SK-N-SH treated with all-trans-retinoic acid at 6 μM for 48 hours (cell line): ENCODE results near the gene SERTAD3.

Experiments used
- ATAC-seq: fragments of 200-7000 bp; cut with Tn5 transposase; 3 replicates; pipeline ENCODE4 v1.9.1; 2020; ENCODE audit warnings: mild to moderate bottlenecking, moderate library complexity
- ARNTL ChIP-seq: fragments of 450-650 bp; formaldehyde crosslinking; IDR thresholded peaks from 2 replicates; pipeline ENCODE4 v1.5.0; 2020; ENCODE audit warnings: low read depth, mild to moderate bottlenecking, moderate library complexity, borderline replicate concordance
- BACH2 ChIP-seq: fragments of 250-450 bp; sonication (Bioruptor Pico); IDR thresholded peaks from 2 replicates; pipeline ENCODE4 v1.9.0; 2021; ENCODE audit warnings: mild to moderate bottlenecking, borderline replicate concordance
- CSRNP3 ChIP-seq: fragments of 250-450 bp; sonication (Bioruptor Pico); IDR thresholded peaks from 2 replicates; pipeline ENCODE4 v1.5.1; 2021; ENCODE audit warnings: mild to moderate bottlenecking, moderate library complexity
- ISL1 ChIP-seq: fragments of 250-450 bp; sonication (Bioruptor Pico); IDR thresholded peaks from 2 replicates; pipeline ENCODE4 v2.1.2; 2022; ENCODE audit warnings: mild to moderate bottlenecking, moderate library complexity
- OSR1 ChIP-seq: fragments of 250-450 bp; sonication (Bioruptor Pico); IDR thresholded peaks from 2 replicates; pipeline ENCODE4 v1.8.0; 2022; ENCODE audit warnings: moderate library complexity, mild to moderate bottlenecking, inconsistent platforms
- PATZ1 ChIP-seq: fragments of 250-450 bp; sonication (Bioruptor Pico); IDR thresholded peaks from 2 replicates; pipeline ENCODE4 v1.8.0; 2020; ENCODE audit warnings: mild to moderate bottlenecking, moderate library complexity, borderline replicate concordance
- PPARA ChIP-seq: fragments of 250-450 bp; sonication (Bioruptor Pico); IDR thresholded peaks from 2 replicates; pipeline ENCODE4 v1.5.0; 2020; ENCODE audit warnings: mild to moderate bottlenecking, borderline replicate concordance
- RARB ChIP-seq: fragments of 250-450 bp; sonication (Bioruptor Pico); IDR thresholded peaks from 2 replicates; pipeline ENCODE4 v1.8.0; 2021; ENCODE audit warnings: mild to moderate bottlenecking, moderate library complexity
- SNAI2 ChIP-seq: fragments of 250-450 bp; sonication (Bioruptor Pico); IDR thresholded peaks from 2 replicates; pipeline ENCODE4 v1.5.0; 2020; ENCODE audit warnings: mild to moderate bottlenecking, moderate library complexity
- TOX ChIP-seq: fragments of 250-450 bp; sonication (Bioruptor Pico); IDR thresholded peaks from 2 replicates; pipeline ENCODE4 v1.8.0; 2021; ENCODE audit warnings: mild to moderate bottlenecking, moderate library complexity, borderline replicate concordance
- ZC3H10 ChIP-seq: fragments of 250-450 bp; sonication (Bioruptor Pico); IDR thresholded peaks from 2 replicates; pipeline ENCODE4 v1.5.1; 2021; ENCODE audit warnings: mild to moderate bottlenecking, moderate library complexity
- ZFP3 ChIP-seq: fragments of 250-450 bp; sonication (Bioruptor Pico); IDR thresholded peaks from 2 replicates; pipeline ENCODE4 v1.5.0; 2020; ENCODE audit warnings: mild to moderate bottlenecking, moderate library complexity
- ZFP30 ChIP-seq: fragments of 450-650 bp; formaldehyde crosslinking; IDR thresholded peaks from 2 replicates; pipeline ENCODE4 v1.5.0; 2022; ENCODE audit warnings: mild to moderate bottlenecking, moderate library complexity
- ZNF565 ChIP-seq: fragments of 450-650 bp; formaldehyde crosslinking; conservative IDR thresholded peaks from 2 replicates; pipeline ENCODE4 v1.5.0; 2020; ENCODE audit warnings: low read depth, mild to moderate bottlenecking, moderate library complexity
- ZNF70 ChIP-seq: fragments of 450-650 bp; formaldehyde crosslinking; IDR thresholded peaks from 2 replicates; pipeline ENCODE4 v1.5.0; 2020; ENCODE audit warnings: mild to moderate bottlenecking, moderate library complexity
- ZNF8 ChIP-seq: fragments of 450-650 bp; formaldehyde crosslinking; IDR thresholded peaks from 2 replicates; pipeline ENCODE4 v1.5.0; 2020; ENCODE audit warnings: mild to moderate bottlenecking, moderate library complexity
- TF ChIP-seq, protein P1 (sequence below): fragments of 250-450 bp; sonication (Bioruptor Pico); IDR thresholded peaks from 2 replicates; pipeline ENCODE4 v1.5.1; 2020; ENCODE audit warnings: low read depth, mild to moderate bottlenecking, moderate library complexity
- TF ChIP-seq, protein P2 (sequence below): fragments of 250-450 bp; sonication (Bioruptor Pico); IDR thresholded peaks from 2 replicates; pipeline ENCODE4 v1.5.0; 2020; ENCODE audit warnings: mild to moderate bottlenecking, moderate library complexity
- TF ChIP-seq, protein P3 (sequence below): fragments of 250-450 bp; sonication (Bioruptor Pico); IDR thresholded peaks from 2 replicates; pipeline ENCODE4 v1.8.0; 2021; ENCODE audit warnings: low read depth, mild to moderate bottlenecking, moderate library complexity, borderline replicate concordance

The SERTAD3 gene

GRCh38 chr19:40418040-40418439 is 26.1 kb downstream of the SERTAD3 start (continued):
- TF ChIP-seq ISL1 (CRISPR knock-in tag) = no peak
- TF ChIP-seq CSRNP3 (CRISPR knock-in tag) = no peak

DNA sequence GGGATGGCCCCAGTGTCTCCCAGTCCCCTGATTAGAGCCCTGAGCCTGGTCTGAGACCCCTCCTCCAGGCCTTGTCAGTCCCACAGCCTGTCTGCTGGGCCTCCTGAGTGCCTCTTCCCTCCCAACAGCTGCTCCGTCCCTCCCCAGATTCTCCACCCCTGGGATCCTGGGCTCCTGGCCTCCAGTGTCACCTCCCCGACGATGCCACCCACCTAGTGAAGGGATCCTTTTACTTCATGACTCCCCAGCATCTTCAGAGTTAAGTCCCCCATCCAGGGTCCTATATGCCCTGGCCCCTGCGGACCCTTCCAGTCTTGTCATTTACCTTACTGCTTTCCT is 26.5 kb downstream of the SERTAD3 start:
- TF ChIP-seq ZC3H10 (CRISPR knock-in tag) (no peak), PATZ1 (CRISPR knock-in tag) (no peak), OSR1 (CRISPR knock-in tag) (no peak), PPARA (CRISPR knock-in tag) (no peak)
- no peak for ATAC-seq

DNA sequence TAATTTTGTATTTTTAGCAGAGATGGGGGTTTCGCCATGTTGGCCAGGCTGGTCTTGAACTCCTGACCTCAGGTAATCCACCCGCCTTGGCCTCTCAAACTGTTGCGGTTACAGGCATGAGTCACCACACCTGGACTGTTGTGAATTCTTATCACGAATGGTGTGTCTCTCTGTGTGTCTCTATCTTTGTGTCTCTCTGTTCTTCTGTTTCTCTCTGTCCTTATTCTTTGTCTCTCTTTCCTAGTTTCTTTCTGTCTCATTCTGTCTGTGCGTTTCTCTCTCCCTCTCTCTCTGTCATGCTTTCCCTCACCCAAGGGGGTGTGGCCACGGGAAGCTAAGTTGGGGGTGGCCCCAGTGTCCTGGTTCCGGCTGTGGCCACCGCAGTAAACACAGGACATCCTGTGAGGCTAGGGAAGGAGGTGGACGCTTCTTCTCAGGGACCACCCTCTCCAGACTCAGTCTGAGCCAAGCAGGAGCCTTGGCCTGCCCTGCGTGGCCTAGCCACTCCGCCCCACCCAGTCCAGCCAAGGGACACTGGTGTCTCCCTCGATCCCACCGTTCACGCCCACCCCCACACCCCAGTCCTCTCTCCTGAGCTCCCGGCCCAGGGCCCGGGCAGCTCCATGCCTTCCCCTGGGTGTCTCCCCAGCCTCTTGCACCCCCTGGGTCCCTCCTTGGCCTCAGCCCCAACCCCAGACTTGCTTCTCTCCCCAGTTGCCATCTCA is 27.1 kb downstream of the SERTAD3 start:
- no peak for TF ChIP-seq ARNTL (CRISPR knock-in tag)
- TF ChIP-seq, protein P1, sequence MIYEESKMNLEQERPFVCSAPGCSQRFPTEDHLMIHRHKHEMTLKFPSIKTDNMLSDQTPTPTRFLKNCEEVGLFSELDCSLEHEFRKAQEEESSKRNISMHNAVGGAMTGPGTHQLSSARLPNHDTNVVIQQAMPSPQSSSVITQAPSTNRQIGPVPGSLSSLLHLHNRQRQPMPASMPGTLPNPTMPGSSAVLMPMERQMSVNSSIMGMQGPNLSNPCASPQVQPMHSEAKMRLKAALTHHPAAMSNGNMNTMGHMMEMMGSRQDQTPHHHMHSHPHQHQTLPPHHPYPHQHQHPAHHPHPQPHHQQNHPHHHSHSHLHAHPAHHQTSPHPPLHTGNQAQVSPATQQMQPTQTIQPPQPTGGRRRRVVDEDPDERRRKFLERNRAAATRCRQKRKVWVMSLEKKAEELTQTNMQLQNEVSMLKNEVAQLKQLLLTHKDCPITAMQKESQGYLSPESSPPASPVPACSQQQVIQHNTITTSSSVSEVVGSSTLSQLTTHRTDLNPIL (CRISPR knock-in tag) = no peak
- no peak for TF ChIP-seq CSRNP3 (CRISPR knock-in tag)
- no peak for TF ChIP-seq TOX (CRISPR knock-in tag)
- no peak for ATAC-seq

DNA sequence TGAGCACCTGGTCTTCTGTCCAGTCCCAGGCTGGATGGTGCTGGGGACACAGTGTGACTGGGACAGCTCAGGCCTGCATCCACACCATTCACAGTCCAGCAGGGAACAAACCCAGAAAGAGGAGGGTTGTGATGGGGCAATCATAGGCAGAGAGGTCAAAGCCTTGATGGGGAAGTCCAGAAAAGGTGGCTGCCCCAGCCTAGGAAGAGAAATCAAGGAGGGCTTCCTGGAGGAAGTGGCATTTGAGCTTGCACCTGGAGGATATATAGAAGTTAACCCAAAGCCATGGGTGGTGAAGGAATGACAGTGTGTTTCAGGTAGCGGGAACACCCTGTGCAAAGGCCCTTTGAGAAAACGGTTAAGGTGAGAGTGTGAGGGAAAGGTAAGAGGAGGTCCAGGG is 28.4 kb downstream of the SERTAD3 start:
- ATAC-seq = no peak
- TF ChIP-seq PATZ1 (CRISPR knock-in tag) (no peak), CSRNP3 (CRISPR knock-in tag) (no peak), ZFP30 (CRISPR knock-in tag) (no peak), OSR1 (CRISPR knock-in tag) (no peak), RARB (no peak), ZFP3 (CRISPR knock-in tag) (no peak), SNAI2 (CRISPR knock-in tag) (no peak), ARNTL (CRISPR knock-in tag) (no peak), BACH2 (CRISPR knock-in tag) (no peak), ZNF565 (no peak), ZNF8 (CRISPR knock-in tag) (no peak), ZNF70 (CRISPR knock-in tag) (no peak), TOX (CRISPR knock-in tag) (no peak), ISL1 (CRISPR knock-in tag) (no peak)
- TF ChIP-seq, protein P2, sequence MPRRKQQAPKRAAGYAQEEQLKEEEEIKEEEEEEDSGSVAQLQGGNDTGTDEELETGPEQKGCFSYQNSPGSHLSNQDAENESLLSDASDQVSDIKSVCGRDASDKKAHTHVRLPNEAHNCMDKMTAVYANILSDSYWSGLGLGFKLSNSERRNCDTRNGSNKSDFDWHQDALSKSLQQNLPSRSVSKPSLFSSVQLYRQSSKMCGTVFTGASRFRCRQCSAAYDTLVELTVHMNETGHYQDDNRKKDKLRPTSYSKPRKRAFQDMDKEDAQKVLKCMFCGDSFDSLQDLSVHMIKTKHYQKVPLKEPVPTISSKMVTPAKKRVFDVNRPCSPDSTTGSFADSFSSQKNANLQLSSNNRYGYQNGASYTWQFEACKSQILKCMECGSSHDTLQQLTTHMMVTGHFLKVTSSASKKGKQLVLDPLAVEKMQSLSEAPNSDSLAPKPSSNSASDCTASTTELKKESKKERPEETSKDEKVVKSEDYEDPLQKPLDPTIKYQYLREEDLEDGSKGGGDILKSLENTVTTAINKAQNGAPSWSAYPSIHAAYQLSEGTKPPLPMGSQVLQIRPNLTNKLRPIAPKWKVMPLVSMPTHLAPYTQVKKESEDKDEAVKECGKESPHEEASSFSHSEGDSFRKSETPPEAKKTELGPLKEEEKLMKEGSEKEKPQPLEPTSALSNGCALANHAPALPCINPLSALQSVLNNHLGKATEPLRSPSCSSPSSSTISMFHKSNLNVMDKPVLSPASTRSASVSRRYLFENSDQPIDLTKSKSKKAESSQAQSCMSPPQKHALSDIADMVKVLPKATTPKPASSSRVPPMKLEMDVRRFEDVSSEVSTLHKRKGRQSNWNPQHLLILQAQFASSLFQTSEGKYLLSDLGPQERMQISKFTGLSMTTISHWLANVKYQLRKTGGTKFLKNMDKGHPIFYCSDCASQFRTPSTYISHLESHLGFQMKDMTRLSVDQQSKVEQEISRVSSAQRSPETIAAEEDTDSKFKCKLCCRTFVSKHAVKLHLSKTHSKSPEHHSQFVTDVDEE (CRISPR knock-in tag) = no peak
- TF ChIP-seq, protein P3, sequence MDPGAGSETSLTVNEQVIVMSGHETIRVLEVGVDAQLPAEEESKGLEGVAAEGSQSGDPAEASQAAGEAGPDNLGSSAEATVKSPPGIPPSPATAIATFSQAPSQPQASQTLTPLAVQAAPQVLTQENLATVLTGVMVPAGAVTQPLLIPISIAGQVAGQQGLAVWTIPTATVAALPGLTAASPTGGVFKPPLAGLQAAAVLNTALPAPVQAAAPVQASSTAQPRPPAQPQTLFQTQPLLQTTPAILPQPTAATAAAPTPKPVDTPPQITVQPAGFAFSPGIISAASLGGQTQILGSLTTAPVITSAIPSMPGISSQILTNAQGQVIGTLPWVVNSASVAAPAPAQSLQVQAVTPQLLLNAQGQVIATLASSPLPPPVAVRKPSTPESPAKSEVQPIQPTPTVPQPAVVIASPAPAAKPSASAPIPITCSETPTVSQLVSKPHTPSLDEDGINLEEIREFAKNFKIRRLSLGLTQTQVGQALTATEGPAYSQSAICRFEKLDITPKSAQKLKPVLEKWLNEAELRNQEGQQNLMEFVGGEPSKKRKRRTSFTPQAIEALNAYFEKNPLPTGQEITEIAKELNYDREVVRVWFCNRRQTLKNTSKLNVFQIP (CRISPR knock-in tag) = no peak
